ENCODE results near the gene PITPNC1.
A peak's percentile ranks its signal among the peaks of the same experiment; 100 is the strongest.

PITPNC1 gene

DNA sequence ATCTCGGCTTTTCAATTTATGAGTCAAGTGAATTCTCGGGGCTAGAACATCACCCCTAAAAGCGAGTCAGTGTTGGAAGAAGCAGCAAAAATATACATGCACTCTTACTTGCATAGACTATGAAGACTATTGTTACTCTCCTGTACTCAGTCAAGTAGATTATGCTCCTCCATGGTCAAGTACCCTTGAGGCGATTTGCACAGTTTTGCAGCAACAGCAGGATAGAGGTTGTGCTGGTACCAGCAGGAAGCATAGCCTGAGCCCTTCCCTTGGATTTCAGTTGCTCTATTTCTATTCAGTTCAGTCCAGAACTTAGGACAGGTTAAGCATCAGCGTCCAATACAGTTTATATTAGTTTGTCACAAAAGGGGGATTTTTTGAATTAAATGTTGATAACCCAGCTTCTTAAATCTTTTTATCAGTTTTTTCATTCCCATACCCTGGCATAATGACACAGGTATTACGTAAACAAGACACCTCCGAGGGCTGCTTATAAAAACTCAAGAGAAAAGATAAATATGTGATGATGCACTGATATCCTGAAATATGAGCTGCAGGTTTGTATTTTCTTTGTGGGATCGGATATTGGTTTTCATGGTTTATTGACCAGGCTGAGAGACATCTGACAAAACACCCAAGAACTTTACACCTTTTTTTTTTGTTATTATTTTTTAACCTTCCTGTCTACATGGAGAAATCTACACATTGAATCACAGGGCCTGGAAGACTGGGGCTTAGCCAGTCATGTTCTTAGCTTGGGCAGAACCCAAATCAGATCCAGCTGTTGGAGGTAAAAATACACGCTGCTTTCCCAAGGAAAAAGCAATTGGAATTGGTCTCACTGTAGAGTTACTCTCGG, 144.1 kb downstream of the PITPNC1 start:
- no peak overlapping the region for H3K27ac ChIP-seq (ENCODE audit: low read length)
- H3K4me3 ChIP-seq (ENCODE audit: low read depth in 1 of 2, low read length in 2 of 2): peak overlapping the region in 1 of 2 donors; percentile 14
- H3K4me1 ChIP-seq (ENCODE audit: control insufficient read depth in 1 of 2, insufficient read depth in 2 of 2, low read length in 2 of 2): peaks cover 0 to 18% of the 10 kb centered on the region in 2 donors
- H3K27me3 ChIP-seq (ENCODE audit: low read depth, low read length): no peaks in the 10 kb centered on the region
- no peaks in the 10 kb centered on the region for H3K9me3 ChIP-seq (ENCODE audit: control insufficient read depth in 1 of 2, low read length in 2 of 2)
- H3K36me3 ChIP-seq (ENCODE audit: control insufficient read depth in 1 of 2, insufficient read depth in 2 of 2, low read length in 2 of 2): no peaks in the 10 kb centered on the region

DNA sequence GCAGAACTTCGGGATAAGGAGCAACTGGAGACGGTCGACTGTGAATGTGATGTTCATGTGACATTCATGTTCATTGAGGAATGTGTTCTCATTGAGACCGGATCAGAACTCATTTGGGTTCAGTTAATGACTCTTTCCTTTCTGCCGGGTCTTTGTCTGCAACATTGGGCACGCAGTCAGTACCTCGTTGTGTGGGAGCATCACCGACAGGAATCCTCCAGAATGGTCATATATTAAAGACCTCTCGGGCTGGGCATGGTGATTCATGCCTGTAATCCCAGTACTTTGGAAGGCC, 144.6 kb downstream of the PITPNC1 start:
- Histone ChIP-seq H3K4me3 (ENCODE audit: low read depth in 1 of 2, low read length in 2 of 2) (no peak overlapping the region), H3K36me3 (ENCODE audit: control insufficient read depth in 1 of 2, insufficient read depth in 2 of 2, low read length in 2 of 2) (no peaks in the 10 kb centered on the region), H3K9me3 (ENCODE audit: control insufficient read depth in 1 of 2, low read length in 2 of 2) (no peaks in the 10 kb centered on the region), H3K27ac (ENCODE audit: low read length) (no peak overlapping the region), H3K27me3 (ENCODE audit: low read depth, low read length) (no peaks in the 10 kb centered on the region), H3K4me1 (ENCODE audit: control insufficient read depth in 1 of 2, insufficient read depth in 2 of 2, low read length in 2 of 2) (peaks cover 0 to 16% of the 10 kb centered on the region in 2 donors)

DNA sequence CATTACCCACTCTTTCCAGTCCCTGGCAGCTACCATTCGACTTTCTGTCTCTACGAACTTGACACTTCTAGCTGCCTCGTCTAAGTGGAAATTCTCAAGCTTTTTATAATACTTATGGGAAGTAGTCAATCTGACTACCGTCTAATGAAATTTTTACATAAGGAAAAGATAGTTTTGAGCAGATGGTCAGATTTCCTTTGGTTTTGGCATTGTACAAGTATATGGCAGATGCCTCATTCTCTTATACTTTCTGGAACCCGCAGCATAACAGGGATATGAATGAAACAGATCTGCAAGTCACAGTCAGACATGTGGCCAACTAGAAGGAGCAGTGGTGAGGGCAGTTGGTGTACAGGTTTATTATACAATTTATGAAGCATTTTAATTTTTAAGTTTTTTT, 146.0 kb downstream of the PITPNC1 start:
- no peaks in the 10 kb centered on the region for H3K36me3 ChIP-seq (ENCODE audit: control insufficient read depth in 1 of 2, insufficient read depth in 2 of 2, low read length in 2 of 2)
- no peaks in the 10 kb centered on the region for H3K9me3 ChIP-seq (ENCODE audit: control insufficient read depth in 1 of 2, low read length in 2 of 2)
- H3K4me3 ChIP-seq (ENCODE audit: low read depth in 1 of 2, low read length in 2 of 2): no peak overlapping the region
- no peaks in the 10 kb centered on the region for H3K27me3 ChIP-seq (ENCODE audit: low read depth, low read length)
- no peak overlapping the region for H3K27ac ChIP-seq (ENCODE audit: low read length)
- H3K4me1 ChIP-seq (ENCODE audit: control insufficient read depth in 1 of 2, insufficient read depth in 2 of 2, low read length in 2 of 2): peaks cover 0 to 16% of the 10 kb centered on the region in 2 donors

DNA sequence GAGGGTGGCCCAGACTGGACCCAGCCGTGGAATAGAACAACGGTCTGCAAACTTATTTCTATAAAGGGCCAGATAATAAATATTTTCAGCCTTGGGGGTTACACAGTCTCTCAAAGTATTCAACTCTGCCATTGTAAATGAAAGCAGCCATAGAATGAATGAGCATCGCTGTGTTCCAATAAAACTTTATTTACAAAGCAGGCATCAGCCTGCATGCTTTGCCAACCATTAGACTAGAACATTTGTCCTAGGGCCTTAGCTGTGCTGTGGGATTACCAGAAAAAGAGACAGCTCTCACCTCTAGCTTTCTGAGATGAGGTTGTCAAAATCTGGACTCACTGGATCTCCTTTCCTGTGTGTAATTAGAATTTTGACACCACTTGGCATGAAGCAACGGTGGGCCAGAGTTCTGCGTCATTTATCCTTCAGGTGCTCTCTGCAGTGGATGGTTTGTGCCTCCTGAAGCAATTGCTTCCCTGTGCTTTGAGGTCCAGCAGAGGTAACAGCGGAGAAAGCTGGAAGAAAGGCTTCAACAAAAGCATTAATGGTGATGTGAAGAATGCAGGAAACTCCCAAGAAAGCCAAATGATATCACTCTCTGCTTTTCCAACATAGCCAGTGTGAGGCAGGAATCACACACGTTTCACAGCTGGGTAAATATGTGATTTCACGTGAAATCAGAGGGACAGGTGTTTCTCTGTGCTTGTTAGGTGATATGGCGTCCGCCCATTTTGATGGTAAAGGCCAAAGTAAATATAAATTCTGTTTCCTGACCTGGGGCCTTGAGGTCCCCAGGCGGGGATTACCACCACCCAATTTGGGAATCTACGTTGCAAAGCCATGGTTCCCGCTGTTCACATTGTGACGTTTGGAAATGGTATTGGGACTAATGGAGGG, 148.4 kb downstream of the PITPNC1 start:
- Histone ChIP-seq H3K27ac (ENCODE audit: low read length) (no peak overlapping the region), H3K27me3 (ENCODE audit: low read depth, low read length) (no peaks in the 10 kb centered on the region), H3K4me3 (ENCODE audit: low read depth in 1 of 2, low read length in 2 of 2) (no peak overlapping the region), H3K9me3 (ENCODE audit: control insufficient read depth in 1 of 2, low read length in 2 of 2) (no peaks in the 10 kb centered on the region), H3K4me1 (ENCODE audit: control insufficient read depth in 1 of 2, insufficient read depth in 2 of 2, low read length in 2 of 2) (peaks cover 0 to 7% of the 10 kb centered on the region in 2 donors), H3K36me3 (ENCODE audit: control insufficient read depth in 1 of 2, insufficient read depth in 2 of 2, low read length in 2 of 2) (no peaks in the 10 kb centered on the region)

DNA sequence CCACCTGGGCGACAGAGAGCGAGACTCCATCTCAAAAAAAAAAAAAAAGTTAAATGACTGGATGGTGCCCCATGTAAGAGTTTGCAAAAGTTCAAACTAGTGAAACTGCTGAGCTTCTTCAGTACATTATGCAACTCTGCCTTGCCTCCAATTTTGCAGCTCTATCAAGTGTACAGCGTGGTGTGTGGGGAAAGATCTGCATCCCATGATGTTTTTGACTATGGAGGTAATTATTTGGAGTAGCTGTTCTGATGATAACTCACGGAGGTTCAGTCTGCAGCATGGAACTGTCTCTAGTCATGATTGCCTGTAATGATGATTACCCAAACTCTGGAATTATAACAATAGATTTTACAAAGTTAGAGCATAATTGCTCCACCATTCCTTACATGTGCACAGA, 149.6 kb downstream of the PITPNC1 start:
- H3K27me3 ChIP-seq (ENCODE audit: low read depth, low read length): no peaks in the 10 kb centered on the region
- H3K4me1 ChIP-seq (ENCODE audit: control insufficient read depth in 1 of 2, insufficient read depth in 2 of 2, low read length in 2 of 2): no peaks in the 10 kb centered on the region
- H3K36me3 ChIP-seq (ENCODE audit: control insufficient read depth in 1 of 2, insufficient read depth in 2 of 2, low read length in 2 of 2): no peaks in the 10 kb centered on the region
- no peak overlapping the region for H3K27ac ChIP-seq (ENCODE audit: low read length)
- no peaks in the 10 kb centered on the region for H3K9me3 ChIP-seq (ENCODE audit: control insufficient read depth in 1 of 2, low read length in 2 of 2)
- no peak overlapping the region for H3K4me3 ChIP-seq (ENCODE audit: low read depth in 1 of 2, low read length in 2 of 2)

DNA sequence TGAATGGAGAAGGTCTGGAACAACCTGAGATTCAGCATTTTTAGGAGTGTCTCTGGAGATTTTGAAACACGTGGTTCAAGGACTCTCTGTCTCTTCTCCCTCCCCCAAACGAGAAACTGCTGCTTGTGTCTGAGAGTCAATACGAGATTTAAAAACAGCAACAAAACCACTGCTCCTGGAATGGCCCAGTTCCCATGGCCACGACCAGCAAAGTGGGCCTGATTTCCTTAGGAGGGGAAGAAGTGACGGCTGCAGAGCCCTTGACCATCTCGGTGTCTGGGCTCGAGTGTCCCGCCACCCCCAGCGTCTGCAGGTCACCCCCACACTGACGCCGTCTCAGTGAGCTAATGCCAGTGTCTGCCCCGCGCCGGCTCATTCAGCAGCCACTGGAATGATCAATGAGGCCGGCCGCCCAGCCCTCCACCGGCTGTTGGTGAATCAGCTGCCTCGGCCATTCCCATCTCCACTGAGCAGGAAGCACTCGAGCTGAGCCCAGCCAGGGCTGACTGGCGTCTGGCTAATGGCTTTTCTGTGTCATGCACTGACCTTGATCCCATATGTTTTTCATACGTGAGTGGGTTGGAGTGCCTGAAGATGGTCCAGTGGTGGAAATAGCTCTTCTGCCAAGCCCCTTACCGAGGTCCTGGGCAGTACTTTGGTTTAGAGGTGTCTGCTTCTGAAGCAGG, 151.8 kb downstream of the PITPNC1 start:
- H3K4me3 ChIP-seq (ENCODE audit: low read depth in 1 of 2, low read length in 2 of 2): peak overlapping the region; percentile 20 to 39

DNA sequence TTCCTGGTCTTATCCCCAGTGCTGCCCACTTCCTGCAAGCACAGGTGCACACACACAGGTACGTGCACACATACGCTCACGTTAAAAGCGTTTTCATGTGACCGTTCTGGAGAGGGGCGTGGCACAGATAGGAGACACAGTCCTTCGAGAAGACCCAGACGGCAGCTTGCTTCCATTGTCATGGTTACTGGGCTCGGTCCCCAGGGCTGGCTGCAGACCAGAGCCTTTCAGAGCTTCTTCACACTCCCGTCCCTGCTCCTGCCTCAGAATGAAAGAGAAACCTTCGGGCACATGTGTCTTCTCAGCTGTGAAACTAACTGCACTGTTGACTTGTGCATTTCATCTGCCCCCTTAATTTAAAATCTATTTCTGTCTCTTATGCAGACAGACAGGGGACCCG, 154.2 kb downstream of the PITPNC1 start:
- H3K4me3 ChIP-seq (ENCODE audit: low read depth in 1 of 2, low read length in 2 of 2): peak overlapping the region in 1 of 2 donors; percentile 46
- no peak overlapping the region for H3K27ac ChIP-seq (ENCODE audit: low read length)
- H3K36me3 ChIP-seq (ENCODE audit: control insufficient read depth in 1 of 2, insufficient read depth in 2 of 2, low read length in 2 of 2): peaks cover 0 to 5% of the 10 kb centered on the region in 2 donors

More for the DNA sequence above, 151.8 kb downstream of the PITPNC1 start:
- no peaks in the 10 kb centered on the region for H3K27me3 ChIP-seq (ENCODE audit: low read depth, low read length)
- no peaks in the 10 kb centered on the region for H3K36me3 ChIP-seq (ENCODE audit: control insufficient read depth in 1 of 2, insufficient read depth in 2 of 2, low read length in 2 of 2)
- no peaks in the 10 kb centered on the region for H3K9me3 ChIP-seq (ENCODE audit: control insufficient read depth in 1 of 2, low read length in 2 of 2)
- H3K27ac ChIP-seq (ENCODE audit: low read length): peak overlapping the region; percentile 74
- no peaks in the 10 kb centered on the region for H3K4me1 ChIP-seq (ENCODE audit: control insufficient read depth in 1 of 2, insufficient read depth in 2 of 2, low read length in 2 of 2)

DNA sequence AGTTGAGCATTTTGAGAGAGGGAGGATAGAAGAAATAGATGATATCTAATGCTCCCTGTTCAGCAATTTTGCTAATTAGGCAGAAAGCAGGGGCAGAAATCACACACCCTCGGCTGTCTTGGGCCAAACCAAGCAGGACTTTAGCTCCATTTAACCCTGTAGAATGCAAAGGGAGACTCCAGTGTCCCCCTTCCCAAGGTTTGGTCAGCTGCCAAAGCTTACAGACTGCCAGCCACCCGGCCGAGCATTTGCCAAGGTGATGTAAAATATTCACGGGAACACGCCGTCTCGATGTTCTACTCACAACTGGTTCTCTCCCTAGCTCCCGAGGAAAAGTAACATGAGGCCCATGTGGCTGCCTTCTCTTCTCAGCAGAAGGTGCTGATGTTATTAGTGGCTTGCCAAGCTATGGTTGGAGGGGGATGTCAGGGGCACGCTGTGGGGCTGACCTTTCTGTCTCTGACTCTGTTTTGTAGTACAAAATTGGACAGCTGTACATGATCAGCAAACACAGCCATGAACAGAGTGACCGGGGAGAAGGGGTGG, 155.3 kb downstream of the PITPNC1 start:
- Histone ChIP-seq H3K4me3 (ENCODE audit: low read depth in 1 of 2, low read length in 2 of 2) (no peak overlapping the region), H3K36me3 (ENCODE audit: control insufficient read depth in 1 of 2, insufficient read depth in 2 of 2, low read length in 2 of 2) (peaks cover 0 to 5% of the 10 kb centered on the region in 2 donors), H3K9me3 (ENCODE audit: control insufficient read depth in 1 of 2, low read length in 2 of 2) (no peaks in the 10 kb centered on the region), H3K27me3 (ENCODE audit: low read depth, low read length) (no peaks in the 10 kb centered on the region), H3K27ac (ENCODE audit: low read length) (no peak overlapping the region), H3K4me1 (ENCODE audit: control insufficient read depth in 1 of 2, insufficient read depth in 2 of 2, low read length in 2 of 2) (no peaks in the 10 kb centered on the region)

More for the DNA sequence above, 154.2 kb downstream of the PITPNC1 start:
- Histone ChIP-seq H3K27me3 (ENCODE audit: low read depth, low read length) (no peaks in the 10 kb centered on the region), H3K4me1 (ENCODE audit: control insufficient read depth in 1 of 2, insufficient read depth in 2 of 2, low read length in 2 of 2) (no peaks in the 10 kb centered on the region), H3K9me3 (ENCODE audit: control insufficient read depth in 1 of 2, low read length in 2 of 2) (no peaks in the 10 kb centered on the region)

DNA sequence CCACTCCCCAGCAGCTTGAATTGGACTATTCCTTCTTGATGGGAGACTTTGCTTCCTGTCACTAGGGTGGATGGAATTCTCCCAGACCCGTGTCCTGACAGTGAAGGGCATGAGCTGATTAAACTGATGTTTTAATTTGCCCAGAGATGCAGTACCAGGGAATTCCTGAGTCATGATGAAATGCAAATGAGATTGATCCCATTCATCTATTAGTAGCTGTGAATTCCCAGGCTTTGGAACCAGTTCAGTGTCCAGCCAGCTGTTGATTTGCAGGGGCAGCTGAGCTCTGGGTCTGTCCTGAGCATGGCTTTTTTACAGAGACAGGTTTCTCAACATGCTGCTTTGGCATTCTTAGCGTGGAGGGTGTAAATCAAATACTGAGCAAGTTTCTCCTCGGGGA, 157.9 kb downstream of the PITPNC1 start:
- no peaks in the 10 kb centered on the region for H3K27me3 ChIP-seq (ENCODE audit: low read depth, low read length)
- H3K9me3 ChIP-seq (ENCODE audit: control insufficient read depth in 1 of 2, low read length in 2 of 2): no peaks in the 10 kb centered on the region
- H3K4me1 ChIP-seq (ENCODE audit: control insufficient read depth in 1 of 2, insufficient read depth in 2 of 2, low read length in 2 of 2): no peaks in the 10 kb centered on the region
- no peak overlapping the region for H3K27ac ChIP-seq (ENCODE audit: low read length)
- no peak overlapping the region for H3K4me3 ChIP-seq (ENCODE audit: low read depth in 1 of 2, low read length in 2 of 2)
- H3K36me3 ChIP-seq (ENCODE audit: control insufficient read depth in 1 of 2, insufficient read depth in 2 of 2, low read length in 2 of 2): peaks cover 0 to 9% of the 10 kb centered on the region in 2 donors

DNA sequence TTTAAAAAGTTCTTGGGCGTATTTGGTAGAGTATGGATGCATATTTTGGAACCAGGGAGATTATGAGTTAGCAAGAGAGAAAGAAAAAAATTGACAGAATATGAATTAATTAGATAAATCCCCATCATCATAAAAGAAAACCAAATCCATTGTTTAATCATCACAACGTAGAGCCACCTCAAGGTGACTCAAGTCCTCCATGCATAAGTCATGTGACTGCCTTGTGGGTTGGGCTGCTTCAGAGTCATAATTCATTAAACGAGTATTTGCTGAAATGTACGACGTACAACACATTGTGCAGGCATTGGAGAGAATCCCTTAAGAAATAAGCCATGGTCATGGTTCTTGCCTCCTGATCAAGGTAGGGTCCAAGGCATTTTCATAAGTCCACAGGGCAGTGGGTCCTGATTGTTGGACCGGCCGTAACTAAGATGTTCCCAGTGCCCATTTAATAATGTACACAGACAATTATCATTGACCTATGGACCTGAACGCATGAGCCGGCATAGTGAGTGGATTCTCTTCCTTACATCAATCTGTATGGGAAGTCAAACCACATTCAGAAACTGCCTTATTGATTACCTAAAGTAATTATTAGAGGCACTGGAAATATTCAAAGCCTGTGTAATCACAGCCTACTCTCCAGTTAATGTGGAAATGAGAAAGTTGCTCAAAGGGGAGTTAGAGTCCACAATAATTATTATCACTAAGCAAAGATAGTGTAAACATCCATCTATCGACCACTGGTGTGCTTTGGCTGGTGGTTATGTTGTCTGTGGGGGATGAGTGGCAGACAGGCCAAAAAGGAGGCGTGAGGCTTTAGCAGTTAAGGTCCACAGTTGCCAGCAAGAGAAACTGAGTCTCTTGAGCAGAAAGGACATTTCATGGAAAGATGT, 165.4 kb downstream of the PITPNC1 start:
- Histone ChIP-seq H3K27me3 (ENCODE audit: low read depth, low read length) (no peaks in the 10 kb centered on the region), H3K36me3 (ENCODE audit: control insufficient read depth in 1 of 2, insufficient read depth in 2 of 2, low read length in 2 of 2) (peaks cover 0 to 4% of the 10 kb centered on the region in 2 donors), H3K9me3 (ENCODE audit: control insufficient read depth in 1 of 2, low read length in 2 of 2) (no peaks in the 10 kb centered on the region), H3K4me3 (ENCODE audit: low read depth in 1 of 2, low read length in 2 of 2) (no peak overlapping the region), H3K27ac (ENCODE audit: low read length) (no peak overlapping the region), H3K4me1 (ENCODE audit: control insufficient read depth in 1 of 2, insufficient read depth in 2 of 2, low read length in 2 of 2) (peaks cover 4 to 9% of the 10 kb centered on the region in 2 donors)

Data from muscle layer of duodenum (tissue), 2 donors.